AG10803 (cell line): ENCODE results near the gene HAPLN1.

Source experiments
- DNase-seq: peaks from one replicate; pipeline ENCODE4 v3.0.0; 2010; ENCODE audit warnings: low read depth
- H3K4me3 ChIP-seq: 2 replicates; pipeline ENCODE4 v1.5.1; 2011; ENCODE audit warnings: mild to moderate bottlenecking, low read length, control low read depth
- TF ChIP-seq, protein P1 (sequence below): conservative IDR thresholded peaks from 2 replicates; pipeline ENCODE4 v1.5.1; 2011; ENCODE audit warnings: mild to moderate bottlenecking, low read length, control low read depth, inconsistent platforms

The HAPLN1 gene

DNA sequence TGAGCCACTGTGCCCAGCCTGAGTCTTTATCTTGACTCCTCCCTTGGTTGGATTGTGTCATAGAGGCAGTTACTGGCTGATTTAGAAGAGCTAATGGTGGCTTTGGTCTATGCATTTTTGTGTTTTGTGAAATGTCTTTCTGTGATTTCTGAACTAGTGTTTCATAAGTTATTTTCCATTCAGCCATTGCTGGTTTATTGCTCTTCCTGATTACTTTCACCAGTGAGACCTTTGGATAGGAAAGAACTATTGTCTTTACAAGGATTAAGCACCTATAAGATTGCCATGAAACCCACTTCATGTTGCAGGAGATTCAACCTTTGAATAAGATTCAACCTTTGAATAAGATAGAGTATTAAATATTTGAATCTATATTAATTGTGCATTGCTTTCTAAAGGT lies 8.7 kb upstream of the HAPLN1 start:
- no peak overlapping the region for H3K4me3 ChIP-seq
- TF ChIP-seq, protein P1, sequence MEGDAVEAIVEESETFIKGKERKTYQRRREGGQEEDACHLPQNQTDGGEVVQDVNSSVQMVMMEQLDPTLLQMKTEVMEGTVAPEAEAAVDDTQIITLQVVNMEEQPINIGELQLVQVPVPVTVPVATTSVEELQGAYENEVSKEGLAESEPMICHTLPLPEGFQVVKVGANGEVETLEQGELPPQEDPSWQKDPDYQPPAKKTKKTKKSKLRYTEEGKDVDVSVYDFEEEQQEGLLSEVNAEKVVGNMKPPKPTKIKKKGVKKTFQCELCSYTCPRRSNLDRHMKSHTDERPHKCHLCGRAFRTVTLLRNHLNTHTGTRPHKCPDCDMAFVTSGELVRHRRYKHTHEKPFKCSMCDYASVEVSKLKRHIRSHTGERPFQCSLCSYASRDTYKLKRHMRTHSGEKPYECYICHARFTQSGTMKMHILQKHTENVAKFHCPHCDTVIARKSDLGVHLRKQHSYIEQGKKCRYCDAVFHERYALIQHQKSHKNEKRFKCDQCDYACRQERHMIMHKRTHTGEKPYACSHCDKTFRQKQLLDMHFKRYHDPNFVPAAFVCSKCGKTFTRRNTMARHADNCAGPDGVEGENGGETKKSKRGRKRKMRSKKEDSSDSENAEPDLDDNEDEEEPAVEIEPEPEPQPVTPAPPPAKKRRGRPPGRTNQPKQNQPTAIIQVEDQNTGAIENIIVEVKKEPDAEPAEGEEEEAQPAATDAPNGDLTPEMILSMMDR = no peak
- DNase-seq = no peak

DNA sequence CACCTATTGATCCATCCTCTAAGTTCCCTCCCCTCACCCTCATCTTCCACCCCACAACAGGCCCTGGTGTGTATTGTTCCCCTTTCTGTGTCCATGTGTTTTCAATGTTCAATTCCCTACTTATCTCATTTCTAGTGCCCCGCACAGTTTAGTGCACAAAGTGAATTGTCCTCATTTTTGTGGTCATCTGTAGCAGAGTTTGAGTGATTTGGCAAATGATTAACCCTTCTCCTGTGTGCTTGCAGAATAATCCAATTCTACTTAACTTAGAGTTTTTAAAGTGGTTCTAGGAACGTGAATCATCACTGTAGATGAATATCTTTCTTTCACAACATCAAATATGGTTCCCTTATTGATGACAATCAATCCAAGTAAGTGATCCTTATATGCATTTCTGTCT lies 6.3 kb upstream of the HAPLN1 start:
- DNase-seq = peak; percentile 75
- no peak overlapping the region for H3K4me3 ChIP-seq
- TF ChIP-seq, protein P1 = no peak

DNA sequence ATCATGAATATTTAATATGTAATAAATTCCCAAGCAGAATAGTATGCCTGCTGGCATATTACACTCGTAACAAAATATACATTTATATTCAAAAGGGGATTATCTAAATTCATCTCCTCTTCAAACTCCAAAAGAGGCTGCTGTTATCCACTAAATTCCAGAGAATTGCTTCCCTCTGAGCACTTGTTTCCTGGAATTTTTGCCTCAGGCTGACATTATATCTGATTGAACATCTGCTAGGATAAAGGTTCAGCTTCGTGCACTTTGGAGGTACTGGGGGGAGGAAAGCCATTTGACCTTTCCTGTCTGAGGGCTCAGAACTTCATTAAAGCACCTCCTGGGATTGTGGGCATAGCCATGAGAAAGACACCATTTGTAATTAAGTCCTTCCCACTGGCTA lies 4.3 kb upstream of the HAPLN1 start:
- no peak overlapping the region for H3K4me3 ChIP-seq
- DNase-seq = no peak
- TF ChIP-seq, protein P1 = no peak

DNA sequence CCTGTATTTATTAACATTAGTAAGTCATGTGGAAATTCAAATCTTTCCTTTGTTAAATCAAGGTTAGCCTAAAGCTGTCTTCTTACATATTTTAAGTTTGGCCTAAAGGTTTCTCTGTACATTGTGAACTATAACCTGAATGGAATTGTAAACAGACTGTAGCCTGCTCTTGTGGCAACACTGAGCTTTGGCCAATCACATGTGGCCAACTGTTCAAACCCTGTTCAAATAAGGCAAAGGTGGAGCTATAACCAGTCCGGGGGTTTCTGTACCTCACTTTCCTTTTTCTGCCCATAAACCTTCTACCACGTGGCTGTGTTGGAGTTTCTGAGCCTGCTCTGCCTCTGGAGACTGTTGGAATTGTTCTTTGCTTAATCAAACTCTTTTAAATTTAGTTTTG lies 3.3 kb upstream of the HAPLN1 start:
- no peak overlapping the region for H3K4me3 ChIP-seq
- TF ChIP-seq, protein P1 = no peak
- no peak for DNase-seq

DNA sequence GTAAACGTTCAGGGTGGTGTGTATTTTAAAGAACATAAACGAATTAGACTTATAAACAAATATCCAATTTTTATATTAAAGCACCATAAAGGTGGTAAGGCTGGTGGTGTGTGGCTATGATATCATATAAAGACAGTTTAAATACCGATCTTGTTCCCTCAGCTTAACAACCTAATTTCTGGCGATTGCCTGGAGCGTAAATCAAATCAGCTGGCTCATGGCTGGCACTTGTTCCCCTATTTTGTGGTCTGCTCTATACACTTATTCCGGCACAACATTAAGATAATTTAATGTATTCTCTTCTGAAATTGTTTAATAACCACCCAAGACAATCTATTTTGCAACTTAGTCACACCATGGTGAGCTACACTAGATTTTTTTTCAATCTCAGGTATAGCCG lies 2.4 kb upstream of the HAPLN1 start:
- H3K4me3 ChIP-seq = no peak overlapping the region

DNA sequence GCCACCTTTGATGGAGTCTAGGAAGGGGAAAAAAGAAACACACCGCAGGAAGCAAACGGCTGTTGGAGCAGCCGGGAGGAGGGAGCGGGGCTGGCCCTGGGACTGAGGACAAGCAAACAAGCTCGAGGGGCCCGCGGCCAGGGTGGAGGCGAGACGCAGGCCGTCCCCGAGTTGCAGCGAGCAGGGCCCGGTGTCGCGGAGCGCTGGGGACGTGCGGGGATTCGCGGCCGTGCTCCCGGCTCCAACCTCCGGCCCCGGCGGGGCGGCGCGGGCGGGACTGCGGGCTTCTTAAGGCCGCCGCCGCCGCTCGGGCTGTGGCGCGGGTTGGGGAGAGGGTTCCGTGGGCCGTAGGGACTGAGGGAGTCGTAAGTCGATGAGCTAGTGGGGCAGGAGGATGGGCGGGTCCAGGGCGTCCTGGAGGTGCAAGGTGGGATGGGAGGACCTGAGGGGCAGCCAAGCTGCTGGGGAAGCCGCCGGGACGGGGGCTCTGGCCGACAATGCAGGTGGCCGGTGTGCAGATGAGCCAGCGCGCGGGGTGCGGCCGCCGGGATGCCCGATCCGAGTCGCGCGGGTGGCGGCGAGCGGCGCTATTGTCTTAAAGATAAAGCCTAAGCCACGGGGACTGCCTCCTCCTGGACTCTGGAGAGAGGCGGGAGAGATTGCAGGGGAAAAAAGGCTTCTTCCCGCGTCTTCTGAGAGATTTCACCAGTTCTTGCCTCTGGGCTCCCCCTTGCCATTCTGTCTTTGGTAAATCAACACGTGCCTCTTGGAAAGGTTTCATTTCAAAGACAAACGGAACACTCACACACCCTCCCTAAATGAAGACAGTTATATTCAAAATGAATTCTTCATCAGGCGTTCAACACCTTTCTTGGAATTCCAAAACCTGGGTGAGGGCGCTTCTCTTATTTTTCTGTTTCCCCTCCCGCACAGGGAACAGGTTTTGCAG lies 1.6 kb upstream of the HAPLN1 start:
- peak overlapping the region; percentile 65 for H3K4me3 ChIP-seq
- TF ChIP-seq, protein P1 = peak; percentile 57
- peak; percentile 75 for DNase-seq

More for the DNA sequence above, 2.4 kb upstream of the HAPLN1 start:
- TF ChIP-seq, protein P1 = no peak
- no peak for DNase-seq

DNA sequence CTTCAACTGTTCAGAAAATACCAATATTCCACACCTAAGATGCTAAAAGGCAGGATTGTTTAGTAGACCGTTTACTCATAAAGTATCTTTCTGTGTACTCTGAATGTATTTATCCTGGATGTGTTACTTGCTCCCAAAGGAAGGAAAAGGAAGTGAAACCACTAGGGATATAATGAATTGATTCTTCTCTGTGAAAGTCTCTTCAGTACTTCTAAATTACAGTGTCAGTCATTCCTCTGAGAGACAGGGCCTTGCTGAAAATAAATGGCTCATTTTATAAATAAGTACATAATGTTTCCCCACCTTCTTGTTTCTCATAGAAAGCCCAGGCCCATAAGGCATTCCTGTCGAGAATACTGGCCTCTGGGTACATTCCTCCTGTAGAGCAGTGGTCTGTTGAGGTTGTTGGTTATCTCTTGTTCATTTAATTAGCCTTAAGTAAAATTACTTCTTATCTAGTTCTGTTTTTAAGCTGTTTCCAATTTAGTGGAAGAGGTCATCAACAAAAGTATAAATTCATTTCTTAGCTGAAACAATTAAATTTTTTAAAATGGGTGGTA lies 1.6 kb downstream of the HAPLN1 start:
- H3K4me3 ChIP-seq = peak overlapping the region; percentile 65
- TF ChIP-seq, protein P1 = no peak
- DNase-seq = no peak
